CD14-positive monocyte (primary cell): ENCODE measurements around the gene RAP1B. TPM values are rescaled to one million over a fixed set of nuclear protein-coding genes. Genes with fewer than 3 reads are reported as not detected.

ENCODE experiments used
- DNase-seq, 3 donors: peaks; one replicate each; pipeline ENCODE4 v3.0.0-alpha.2; 2011 to 2022
- H2AFZ ChIP-seq: 2 replicates; pipeline ENCODE4 v1.6.0; 2012; ENCODE audit warnings: mild to moderate bottlenecking, low read depth, low read length, inconsistent platforms; ENCODE audit not compliant: insufficient read depth, poor library complexity, severe bottlenecking
- H3K27ac ChIP-seq, 2 donors: 1 replicate in 1 of 2; 2 replicates in 1 of 2; pipeline ENCODE4 v1.5.1; 2012 to 2013; ENCODE audit warnings: low read length in 2 of 2, control low read depth in 1 of 2, inconsistent platforms in 1 of 2, low read depth in 1 of 2, mild to moderate bottlenecking in 1 of 2
- H3K27me3 ChIP-seq, 2 donors: one replicate each; pipeline versions ENCODE4 v1.6.0 to v1.6.1; 2011 to 2013; ENCODE audit warnings: low read length in 2 of 2; ENCODE audit not compliant: control insufficient read depth in 2 of 2, insufficient read depth in 2 of 2
- H3K36me3 ChIP-seq, 2 donors: replicated peaks in 1 of 2; 1 replicate in 1 of 2; 2 replicates in 1 of 2; pipeline versions ENCODE4 v1.5.1 to v1.6.1; 2012 to 2013; ENCODE audit warnings: low read length in 2 of 2, control low read depth in 1 of 2, inconsistent platforms in 1 of 2, mild to moderate bottlenecking in 1 of 2; ENCODE audit not compliant: insufficient read depth in 2 of 2, control insufficient read depth in 1 of 2
- H3K4me1 ChIP-seq, 2 donors: 1 replicate in 1 of 2; 2 replicates in 1 of 2; pipeline versions ENCODE4 v1.5.1 to v1.6.1; 2012 to 2013; ENCODE audit warnings: low read length in 2 of 2, control low read depth in 1 of 2, inconsistent platforms in 1 of 2, mild to moderate bottlenecking in 1 of 2, moderate library complexity in 1 of 2; ENCODE audit not compliant: insufficient read depth in 2 of 2, control insufficient read depth in 1 of 2
- H3K4me2 ChIP-seq: replicated peaks from 2 replicates; pipeline ENCODE3; 2012; ENCODE audit warnings: low read length, moderate library complexity, mild to moderate bottlenecking; ENCODE audit not compliant: poor library complexity, severe bottlenecking; ENCODE audit errors: extremely low read depth
- H3K4me3 ChIP-seq, 3 experiments: fragments of 200-600 bp in 1 of 3; sonication (generic) in 1 of 3; replicated peaks in 1 of 3; 1 replicate in 2 of 3; 2 replicates in 1 of 3; pipeline ENCODE4 v1.5.1; 2011 to 2013; ENCODE audit warnings: low read length in 3 of 3, mild to moderate bottlenecking in 3 of 3, control low read depth in 2 of 3, low read depth in 2 of 3, inconsistent platforms in 1 of 3, moderate library complexity in 1 of 3
- H3K79me2 ChIP-seq: 2 replicates; pipeline ENCODE4 v1.6.0; 2012; ENCODE audit warnings: mild to moderate bottlenecking, control low read depth, inconsistent platforms, low read length, moderate library complexity; ENCODE audit not compliant: insufficient read depth
- H3K9ac ChIP-seq: 2 replicates; pipeline ENCODE4 v1.6.0; 2017; ENCODE audit warnings: low read length, mild to moderate bottlenecking; ENCODE audit not compliant: insufficient read depth, poor library complexity, severe bottlenecking
- H3K9me3 ChIP-seq, 2 donors: replicated peaks in 1 of 2; 1 replicate in 1 of 2; 2 replicates in 1 of 2; pipeline versions ENCODE4 v1.5.1 to v1.6.1; 2012 to 2013; ENCODE audit warnings: low read length in 2 of 2, control low read depth in 1 of 2; ENCODE audit not compliant: control insufficient read depth in 1 of 2, insufficient read depth in 1 of 2
- H4K20me1 ChIP-seq: 2 replicates; pipeline ENCODE4 v1.6.0; 2012; ENCODE audit warnings: mild to moderate bottlenecking, low read length, control low read depth, moderate library complexity; ENCODE audit not compliant: insufficient read depth
- H3K27ac Mint-ChIP-seq, 7 donors: one replicate each; pipeline ENCODE4 v1.8.0; 2020; ENCODE audit warnings: mild to moderate bottlenecking in 7 of 7, mixed read lengths in 7 of 7, moderate library complexity in 6 of 7, inconsistent platforms in 2 of 7
- H3K27me3 Mint-ChIP-seq, 3 donors: one replicate each; pipeline ENCODE4 v1.8.0; 2021 to 2022; ENCODE audit warnings: low read depth in 3 of 3, mild to moderate bottlenecking in 3 of 3, mixed read lengths in 3 of 3, moderate library complexity in 3 of 3, inconsistent platforms in 1 of 3
- H3K36me3 Mint-ChIP-seq, 2 donors: one replicate each; pipeline ENCODE4 v1.8.0; 2020; ENCODE audit warnings: mixed read lengths in 2 of 2, inconsistent platforms in 1 of 2, mild to moderate bottlenecking in 1 of 2
- H3K4me1 Mint-ChIP-seq: one replicate; pipeline ENCODE4 v1.8.0; 2020; ENCODE audit warnings: mild to moderate bottlenecking, mixed read lengths
- H3K4me3 Mint-ChIP-seq, 2 donors: one replicate each; pipeline ENCODE4 v1.8.0; 2020; ENCODE audit warnings: mild to moderate bottlenecking in 2 of 2, mixed read lengths in 2 of 2, moderate library complexity in 1 of 2
- H3K9me3 Mint-ChIP-seq, 7 donors: one replicate each; pipeline ENCODE4 v1.8.0; 2020 to 2022; ENCODE audit warnings: mixed read lengths in 7 of 7, mild to moderate bottlenecking in 6 of 7, moderate library complexity in 6 of 7, inconsistent platforms in 2 of 7
- WGBS: methylation state at CpG from one replicate; pipeline ENCODE4 v1.1.5; 2013; ENCODE audit warnings: missing lambda C conversion rate; ENCODE audit not compliant: insufficient coverage; 5-methylcytosine and 5-hydroxymethylcytosine counted together
- intact Hi-C, 2 donors: fragments of 100-400 bp; cut with micrococcal nuclease; formaldehyde crosslinking; loops; one replicate each; pipeline versions ENCODE4 v1.15.0 to v1.15.1; 2023
- polyA plus RNA-seq, 3 donors: library from polyadenylated mRNA; depleted of rRNA in 1 of 3; unstranded in 2 of 3; stranded (reverse) in 1 of 3; fragments of 300-500 nt in 2 of 3; fragments of >200 nt in 1 of 3; fragmentation: Illumina TruSeq in 2 of 3; gene quantifications; 1 replicate in 2 of 3; 2 replicates in 1 of 3; pipeline ENCODE4 v1.2.3, GENCODE V29; 2012 to 2021
- TF ChIP-seq, protein P1 (sequence below): fragments of 200-600 bp; IDR thresholded peaks from one replicate; pipeline ENCODE4 v1.8.0; 2022; ENCODE audit warnings: antibody characterized with exemption, mild to moderate bottlenecking

RAP1B gene
- polyA plus RNA-seq, 3 donors: 153 to 543 (median 461) TPM

GRCh38 chr12:68623984-68624383, 13.3 kb downstream of the RAP1B start:
- Histone ChIP-seq H3K79me2 (peaks cover 100% of the 10 kb centered on the region), H3K36me3 (peaks cover 14 to 36% of the 10 kb centered on the region in 2 donors), H3K4me1 (peaks cover 15 to 27% of the 10 kb centered on the region in 2 donors), H4K20me1 (peaks cover 100% of the 10 kb centered on the region), H2AFZ (no peak overlapping the region), H3K9ac (no peak overlapping the region), H3K27me3 (no peaks in the 10 kb centered on the region), H3K9me3 (no peaks in the 10 kb centered on the region), H3K4me3 (no peak overlapping the region), H3K27ac (no peak overlapping the region), H3K4me2 (no peak overlapping the region)
- TF ChIP-seq, protein P1, sequence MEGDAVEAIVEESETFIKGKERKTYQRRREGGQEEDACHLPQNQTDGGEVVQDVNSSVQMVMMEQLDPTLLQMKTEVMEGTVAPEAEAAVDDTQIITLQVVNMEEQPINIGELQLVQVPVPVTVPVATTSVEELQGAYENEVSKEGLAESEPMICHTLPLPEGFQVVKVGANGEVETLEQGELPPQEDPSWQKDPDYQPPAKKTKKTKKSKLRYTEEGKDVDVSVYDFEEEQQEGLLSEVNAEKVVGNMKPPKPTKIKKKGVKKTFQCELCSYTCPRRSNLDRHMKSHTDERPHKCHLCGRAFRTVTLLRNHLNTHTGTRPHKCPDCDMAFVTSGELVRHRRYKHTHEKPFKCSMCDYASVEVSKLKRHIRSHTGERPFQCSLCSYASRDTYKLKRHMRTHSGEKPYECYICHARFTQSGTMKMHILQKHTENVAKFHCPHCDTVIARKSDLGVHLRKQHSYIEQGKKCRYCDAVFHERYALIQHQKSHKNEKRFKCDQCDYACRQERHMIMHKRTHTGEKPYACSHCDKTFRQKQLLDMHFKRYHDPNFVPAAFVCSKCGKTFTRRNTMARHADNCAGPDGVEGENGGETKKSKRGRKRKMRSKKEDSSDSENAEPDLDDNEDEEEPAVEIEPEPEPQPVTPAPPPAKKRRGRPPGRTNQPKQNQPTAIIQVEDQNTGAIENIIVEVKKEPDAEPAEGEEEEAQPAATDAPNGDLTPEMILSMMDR: no peak
- intact Hi-C loops: no loop called here
- H3K4me1 Mint-ChIP-seq: peaks cover 52% of the 10 kb centered on the region
- WGBS: 100% methylated on average over 1 of the region's 1 CpG
- no peak overlapping the region for H3K4me3 Mint-ChIP-seq
- peaks cover 0 to 8% (median 0%) of the 10 kb centered on the region in 7 donors for H3K9me3 Mint-ChIP-seq
- H3K27me3 Mint-ChIP-seq: peaks cover 0 to 3% (median 1%) of the 10 kb centered on the region in 3 donors
- peak overlapping the region in 2 of 7 donors; percentile 60 to 76 for H3K27ac Mint-ChIP-seq
- H3K36me3 Mint-ChIP-seq: peaks cover 29 to 59% of the 10 kb centered on the region in 2 donors
- DNase-seq: no peak

DNA sequence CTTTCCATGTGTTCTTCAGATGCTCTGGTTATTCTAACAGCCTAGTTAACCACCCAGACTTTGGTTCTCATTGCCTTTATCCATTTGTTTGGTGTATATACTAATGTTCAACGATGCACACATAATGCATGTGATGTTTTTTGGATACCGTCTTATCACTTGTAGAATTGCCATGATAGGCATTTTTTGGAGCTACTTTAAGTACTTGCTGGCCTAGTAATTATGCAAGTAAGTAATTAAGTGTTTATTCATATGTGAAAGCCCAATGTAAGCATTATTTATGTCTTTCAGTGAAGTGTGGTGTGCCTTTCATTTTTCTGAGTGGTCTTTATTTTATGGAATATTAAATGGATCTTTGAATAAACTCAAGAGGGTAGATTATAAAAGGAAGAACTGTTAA, 14.2 kb downstream of the RAP1B start:
- Histone ChIP-seq H3K27ac (no peak overlapping the region), H3K36me3 (peaks cover 14 to 37% of the 10 kb centered on the region in 2 donors), H3K27me3 (no peaks in the 10 kb centered on the region), H3K4me2 (no peak overlapping the region), H3K9ac (no peak overlapping the region), H3K79me2 (peaks cover 100% of the 10 kb centered on the region), H3K4me1 (peaks cover 15 to 24% of the 10 kb centered on the region in 2 donors), H3K4me3 (no peak overlapping the region), H2AFZ (no peak overlapping the region), H4K20me1 (peaks cover 100% of the 10 kb centered on the region), H3K9me3 (no peaks in the 10 kb centered on the region)
- WGBS: no CpG with 5 or more reads among the region's 2 CpGs
- no peak overlapping the region for H3K27ac Mint-ChIP-seq
- peaks cover 31 to 64% of the 10 kb centered on the region in 2 donors for H3K36me3 Mint-ChIP-seq
- peaks cover 46% of the 10 kb centered on the region for H3K4me1 Mint-ChIP-seq
- intact Hi-C loops: no loop called here
- no peak for DNase-seq
- peaks cover 0 to 8% (median 0%) of the 10 kb centered on the region in 7 donors for H3K9me3 Mint-ChIP-seq
- TF ChIP-seq, protein P1: no peak
- peaks cover 0 to 3% (median 1%) of the 10 kb centered on the region in 3 donors for H3K27me3 Mint-ChIP-seq
- no peak overlapping the region for H3K4me3 Mint-ChIP-seq
